Astrocyte (in vitro differentiated cells and primary cell): ENCODE measurements around the gene YIF1A. TPM values are rescaled to one million over a fixed set of nuclear protein-coding genes. Genes with fewer than 3 reads are reported as not detected.
A peak's percentile ranks its signal among the peaks of the same experiment; 100 is the strongest.

ENCODE experiments used
- DNase-seq: peaks from one replicate; pipeline ENCODE4 v3.0.0-alpha.2; 2010; ENCODE audit warnings: low read depth
- FAIRE-seq: peaks from 2 replicates; lab custom pipeline; 2011; peaks lifted over from hg19 to GRCh38; lab: Jason Lieb, UNC
- H2AFZ ChIP-seq: 2 replicates; pipeline ENCODE4 v1.6.0; 2012; ENCODE audit warnings: low read depth, low read length, inconsistent platforms
- H3K27ac ChIP-seq: 2 replicates; pipeline ENCODE4 v1.5.1; 2011; ENCODE audit warnings: low read depth, low read length, inconsistent platforms
- H3K27me3 ChIP-seq: 2 replicates; pipeline ENCODE4 v1.6.0; 2011; ENCODE audit warnings: low read length, inconsistent platforms; ENCODE audit not compliant: insufficient read depth
- H3K36me3 ChIP-seq: 2 replicates; pipeline ENCODE4 v1.5.1; 2011; ENCODE audit warnings: low read length, inconsistent platforms; ENCODE audit not compliant: insufficient read depth
- H3K4me1 ChIP-seq: 2 replicates; pipeline ENCODE4 v1.5.1; 2011; ENCODE audit warnings: low read length, inconsistent platforms; ENCODE audit not compliant: insufficient read depth
- H3K4me2 ChIP-seq: 2 replicates; pipeline ENCODE4 v1.6.0; 2012; ENCODE audit warnings: low read length, inconsistent platforms
- H3K4me3 ChIP-seq: 2 replicates; pipeline ENCODE4 v1.5.1; 2011; ENCODE audit warnings: low read depth, mild to moderate bottlenecking, low read length, inconsistent platforms; ENCODE audit not compliant: insufficient read depth
- H3K79me2 ChIP-seq: 2 replicates; pipeline ENCODE4 v1.6.0; 2012; ENCODE audit warnings: mild to moderate bottlenecking, low read length, inconsistent platforms; ENCODE audit not compliant: insufficient read depth
- H3K9ac ChIP-seq: 2 replicates; pipeline ENCODE4 v1.6.0; 2012; ENCODE audit warnings: mild to moderate bottlenecking, low read length, inconsistent platforms
- H3K9me3 ChIP-seq: 2 replicates; pipeline ENCODE4 v1.5.1; 2012; ENCODE audit warnings: low read depth, mild to moderate bottlenecking, low read length, inconsistent platforms; ENCODE audit not compliant: insufficient read depth
- H4K20me1 ChIP-seq: 2 replicates; pipeline ENCODE4 v1.6.0; 2012; ENCODE audit warnings: low read length, inconsistent platforms; ENCODE audit not compliant: insufficient read depth
- H3K27ac Mint-ChIP-seq: one replicate; pipeline ENCODE4 v1.8.0; 2021; ENCODE audit warnings: mild to moderate bottlenecking, mixed read lengths; ENCODE audit not compliant: unreplicated experiment
- H3K27me3 Mint-ChIP-seq: one replicate; pipeline ENCODE4 v1.8.0; 2021; ENCODE audit warnings: low read depth, mixed read lengths; ENCODE audit not compliant: unreplicated experiment
- H3K36me3 Mint-ChIP-seq: one replicate; pipeline ENCODE4 v1.8.0; 2021; ENCODE audit warnings: low read depth, mixed read lengths; ENCODE audit not compliant: unreplicated experiment
- H3K4me1 Mint-ChIP-seq: one replicate; pipeline ENCODE4 v1.8.0; 2021; ENCODE audit warnings: low read depth, mixed read lengths; ENCODE audit not compliant: unreplicated experiment
- H3K4me3 Mint-ChIP-seq: one replicate; pipeline ENCODE4 v1.8.0; 2021; ENCODE audit warnings: mild to moderate bottlenecking, moderate library complexity, mixed read lengths; ENCODE audit not compliant: unreplicated experiment
- H3K9me3 Mint-ChIP-seq: one replicate; pipeline ENCODE4 v1.8.0; 2021; ENCODE audit warnings: mild to moderate bottlenecking, mixed read lengths; ENCODE audit not compliant: unreplicated experiment
- CTCF ChIP-seq: IDR thresholded peaks from 2 replicates; pipeline ENCODE4 v1.5.1; 2011; ENCODE audit warnings: low read depth, mild to moderate bottlenecking, inconsistent platforms, low read length, moderate library complexity; ENCODE audit not compliant: insufficient read depth
- EZH2 ChIP-seq: IDR thresholded peaks from 2 replicates; pipeline ENCODE4 v1.6.1; 2012; ENCODE audit warnings: mild to moderate bottlenecking, low read length, inconsistent platforms; ENCODE audit not compliant: insufficient read depth
- total RNA-seq: library from RNA; stranded (reverse); gene quantifications from 2 replicates; pipeline ENCODE4 v1.2.1, GENCODE V29; 2021

The YIF1A gene
- total RNA-seq, 1 donor from 2014 or later, result 129 TPM

GRCh38 chr11:66325263-66325671, 36.3 kb upstream of the YIF1A start:
- Histone ChIP-seq H3K27ac (peak overlapping the region; percentile 32), H3K27me3 (no peaks in the 10 kb centered on the region), H4K20me1 (no peaks in the 10 kb centered on the region), H3K9ac (no peak overlapping the region), H3K4me2 (peak overlapping the region; percentile 39), H3K4me1 (peaks cover 46% of the 10 kb centered on the region), H2AFZ (no peak overlapping the region), H3K36me3 (no peaks in the 10 kb centered on the region), H3K79me2 (no peaks in the 10 kb centered on the region), H3K4me3 (no peak overlapping the region), H3K9me3 (no peaks in the 10 kb centered on the region)
- FAIRE-seq, result no peak
- peaks cover 4% of the 10 kb centered on the region for H3K9me3 Mint-ChIP-seq
- TF ChIP-seq EZH2 (no peak), CTCF (no peak)
- no peaks in the 10 kb centered on the region for H3K36me3 Mint-ChIP-seq
- peak overlapping the region; percentile 24 for H3K27ac Mint-ChIP-seq
- no peak overlapping the region for H3K4me3 Mint-ChIP-seq
- no peak for DNase-seq
- H3K4me1 Mint-ChIP-seq, result peaks cover 39% of the 10 kb centered on the region
- no peaks in the 10 kb centered on the region for H3K27me3 Mint-ChIP-seq

GRCh38 chr11:66324664-66325063, 35.7 kb upstream of the YIF1A start:
- no peak overlapping the region for H3K9ac ChIP-seq

More at GRCh38 chr11:66324664-66325063, 35.7 kb upstream of the YIF1A start:
- no peaks in the 10 kb centered on the region for H3K27me3 Mint-ChIP-seq
- peaks cover 2% of the 10 kb centered on the region for H3K36me3 Mint-ChIP-seq
- Histone ChIP-seq H3K27ac (peak overlapping the region; percentile 32), H3K27me3 (no peaks in the 10 kb centered on the region), H3K36me3 (no peaks in the 10 kb centered on the region), H4K20me1 (no peaks in the 10 kb centered on the region), H3K9me3 (no peaks in the 10 kb centered on the region), H2AFZ (no peak overlapping the region), H3K4me2 (peak overlapping the region; percentile 39), H3K4me1 (peaks cover 46% of the 10 kb centered on the region), H3K79me2 (no peaks in the 10 kb centered on the region), H3K4me3 (no peak overlapping the region)
- H3K4me3 Mint-ChIP-seq, result no peak overlapping the region
- H3K27ac Mint-ChIP-seq, result peak overlapping the region; percentile 72
- peaks cover 39% of the 10 kb centered on the region for H3K4me1 Mint-ChIP-seq
- H3K9me3 Mint-ChIP-seq, result peaks cover 7% of the 10 kb centered on the region
- DNase-seq (no peak), FAIRE-seq (no peak)
- TF ChIP-seq CTCF (no peak), EZH2 (no peak)
